Astrocyte (in vitro differentiated cells and primary cell): ENCODE results near the gene IGSF3. TPM values are rescaled to one million over a fixed set of nuclear protein-coding genes. Genes with fewer than 3 reads are reported as not detected.

Source experiments
- DNase-seq: peaks from one replicate; pipeline ENCODE4 v3.0.0-alpha.2; 2010; ENCODE audit warnings: low read depth
- FAIRE-seq: peaks from 2 replicates; lab custom pipeline; 2011; peaks lifted over from hg19 to GRCh38; lab: Jason Lieb, UNC
- H2AFZ ChIP-seq: 2 replicates; pipeline ENCODE4 v1.6.0; 2012; ENCODE audit warnings: low read depth, low read length, inconsistent platforms
- H3K27ac ChIP-seq: 2 replicates; pipeline ENCODE4 v1.5.1; 2011; ENCODE audit warnings: low read depth, low read length, inconsistent platforms
- H3K27me3 ChIP-seq: 2 replicates; pipeline ENCODE4 v1.6.0; 2011; ENCODE audit warnings: low read length, inconsistent platforms; ENCODE audit not compliant: insufficient read depth
- H3K36me3 ChIP-seq: 2 replicates; pipeline ENCODE4 v1.5.1; 2011; ENCODE audit warnings: low read length, inconsistent platforms; ENCODE audit not compliant: insufficient read depth
- H3K4me1 ChIP-seq: 2 replicates; pipeline ENCODE4 v1.5.1; 2011; ENCODE audit warnings: low read length, inconsistent platforms; ENCODE audit not compliant: insufficient read depth
- H3K4me2 ChIP-seq: 2 replicates; pipeline ENCODE4 v1.6.0; 2012; ENCODE audit warnings: low read length, inconsistent platforms
- H3K4me3 ChIP-seq: 2 replicates; pipeline ENCODE4 v1.5.1; 2011; ENCODE audit warnings: low read depth, mild to moderate bottlenecking, low read length, inconsistent platforms; ENCODE audit not compliant: insufficient read depth
- H3K79me2 ChIP-seq: 2 replicates; pipeline ENCODE4 v1.6.0; 2012; ENCODE audit warnings: mild to moderate bottlenecking, low read length, inconsistent platforms; ENCODE audit not compliant: insufficient read depth
- H3K9ac ChIP-seq: 2 replicates; pipeline ENCODE4 v1.6.0; 2012; ENCODE audit warnings: mild to moderate bottlenecking, low read length, inconsistent platforms
- H3K9me3 ChIP-seq: 2 replicates; pipeline ENCODE4 v1.5.1; 2012; ENCODE audit warnings: low read depth, mild to moderate bottlenecking, low read length, inconsistent platforms; ENCODE audit not compliant: insufficient read depth
- H4K20me1 ChIP-seq: 2 replicates; pipeline ENCODE4 v1.6.0; 2012; ENCODE audit warnings: low read length, inconsistent platforms; ENCODE audit not compliant: insufficient read depth
- H3K27ac Mint-ChIP-seq: one replicate; pipeline ENCODE4 v1.8.0; 2021; ENCODE audit warnings: mild to moderate bottlenecking, mixed read lengths; ENCODE audit not compliant: unreplicated experiment
- H3K27me3 Mint-ChIP-seq: one replicate; pipeline ENCODE4 v1.8.0; 2021; ENCODE audit warnings: low read depth, mixed read lengths; ENCODE audit not compliant: unreplicated experiment
- H3K36me3 Mint-ChIP-seq: one replicate; pipeline ENCODE4 v1.8.0; 2021; ENCODE audit warnings: low read depth, mixed read lengths; ENCODE audit not compliant: unreplicated experiment
- H3K4me1 Mint-ChIP-seq: one replicate; pipeline ENCODE4 v1.8.0; 2021; ENCODE audit warnings: low read depth, mixed read lengths; ENCODE audit not compliant: unreplicated experiment
- H3K4me3 Mint-ChIP-seq: one replicate; pipeline ENCODE4 v1.8.0; 2021; ENCODE audit warnings: mild to moderate bottlenecking, moderate library complexity, mixed read lengths; ENCODE audit not compliant: unreplicated experiment
- H3K9me3 Mint-ChIP-seq: one replicate; pipeline ENCODE4 v1.8.0; 2021; ENCODE audit warnings: mild to moderate bottlenecking, mixed read lengths; ENCODE audit not compliant: unreplicated experiment
- EZH2 ChIP-seq: IDR thresholded peaks from 2 replicates; pipeline ENCODE4 v1.6.1; 2012; ENCODE audit warnings: mild to moderate bottlenecking, low read length, inconsistent platforms; ENCODE audit not compliant: insufficient read depth
- total RNA-seq: library from RNA; stranded (reverse); gene quantifications from 2 replicates; pipeline ENCODE4 v1.2.1, GENCODE V29; 2021
- TF ChIP-seq, protein P1 (sequence below): IDR thresholded peaks from 2 replicates; pipeline ENCODE4 v1.5.1; 2011; ENCODE audit warnings: low read depth, mild to moderate bottlenecking, inconsistent platforms, low read length, moderate library complexity; ENCODE audit not compliant: insufficient read depth

The IGSF3 gene
- total RNA-seq, 1 donor from 2014 or later: 11.7 TPM

- Histone ChIP-seq H3K9me3 (no peaks in the 10 kb centered on the region), H2AFZ (no peak overlapping the region), H3K4me3 (no peak overlapping the region), H3K4me2 (no peak overlapping the region), H3K9ac (no peak overlapping the region), H4K20me1 (no peaks in the 10 kb centered on the region), H3K27me3 (peaks cover 9% of the 10 kb centered on the region), H3K27ac (no peak overlapping the region), H3K4me1 (no peaks in the 10 kb centered on the region), H3K36me3 (no peaks in the 10 kb centered on the region), H3K79me2 (no peaks in the 10 kb centered on the region)
- H3K4me3 Mint-ChIP-seq: no peak overlapping the region
- H3K27me3 Mint-ChIP-seq: peaks cover 11% of the 10 kb centered on the region
- FAIRE-seq (no peak), DNase-seq (no peak)
- H3K27ac Mint-ChIP-seq: no peak overlapping the region
- no peaks in the 10 kb centered on the region for H3K4me1 Mint-ChIP-seq
- no peak for TF ChIP-seq EZH2
- TF ChIP-seq, protein P1, sequence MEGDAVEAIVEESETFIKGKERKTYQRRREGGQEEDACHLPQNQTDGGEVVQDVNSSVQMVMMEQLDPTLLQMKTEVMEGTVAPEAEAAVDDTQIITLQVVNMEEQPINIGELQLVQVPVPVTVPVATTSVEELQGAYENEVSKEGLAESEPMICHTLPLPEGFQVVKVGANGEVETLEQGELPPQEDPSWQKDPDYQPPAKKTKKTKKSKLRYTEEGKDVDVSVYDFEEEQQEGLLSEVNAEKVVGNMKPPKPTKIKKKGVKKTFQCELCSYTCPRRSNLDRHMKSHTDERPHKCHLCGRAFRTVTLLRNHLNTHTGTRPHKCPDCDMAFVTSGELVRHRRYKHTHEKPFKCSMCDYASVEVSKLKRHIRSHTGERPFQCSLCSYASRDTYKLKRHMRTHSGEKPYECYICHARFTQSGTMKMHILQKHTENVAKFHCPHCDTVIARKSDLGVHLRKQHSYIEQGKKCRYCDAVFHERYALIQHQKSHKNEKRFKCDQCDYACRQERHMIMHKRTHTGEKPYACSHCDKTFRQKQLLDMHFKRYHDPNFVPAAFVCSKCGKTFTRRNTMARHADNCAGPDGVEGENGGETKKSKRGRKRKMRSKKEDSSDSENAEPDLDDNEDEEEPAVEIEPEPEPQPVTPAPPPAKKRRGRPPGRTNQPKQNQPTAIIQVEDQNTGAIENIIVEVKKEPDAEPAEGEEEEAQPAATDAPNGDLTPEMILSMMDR: no peak
- H3K9me3 Mint-ChIP-seq: no peaks in the 10 kb centered on the region
- H3K36me3 Mint-ChIP-seq: no peaks in the 10 kb centered on the region
These were observed 12.5 kb upstream of the IGSF3 start for GRCh38 chr1:116679828-116680628.

DNA sequence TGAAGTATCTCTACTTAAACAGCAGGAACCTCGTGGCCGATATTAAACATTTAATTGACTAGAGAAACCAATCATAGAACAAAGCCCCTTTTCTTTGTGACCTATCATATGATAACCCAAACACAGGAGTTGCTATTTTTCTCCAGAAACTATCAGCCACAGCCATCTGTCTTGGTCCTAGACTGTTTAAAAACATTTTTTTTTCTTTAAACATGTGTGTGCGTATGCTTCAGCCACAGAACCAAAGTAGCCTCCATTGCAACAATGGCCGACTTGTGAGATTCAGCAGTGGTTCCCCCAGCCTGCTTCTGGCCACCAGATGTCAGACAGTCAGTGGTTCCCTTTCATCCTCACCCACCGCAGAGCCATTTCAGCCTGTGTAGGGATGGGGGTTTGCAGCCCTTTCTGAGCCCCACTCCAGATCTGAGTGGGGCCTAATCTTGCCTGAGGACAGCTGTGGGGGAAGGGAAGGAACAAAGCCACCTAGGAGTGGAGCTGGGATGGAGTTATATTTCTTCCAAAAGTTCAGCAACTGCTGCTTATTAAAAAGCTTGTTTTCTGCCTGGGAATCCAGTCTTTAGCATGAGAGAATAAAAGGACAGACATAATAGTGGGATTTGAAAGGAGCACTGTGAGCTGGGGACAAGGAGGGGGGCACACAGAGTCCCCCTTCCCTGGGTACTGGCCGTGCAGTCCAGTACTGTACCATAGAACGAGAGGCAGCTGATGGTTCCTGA is 11.7 kb upstream of the IGSF3 start:
- no peaks in the 10 kb centered on the region for H3K9me3 Mint-ChIP-seq
- Histone ChIP-seq H4K20me1 (no peaks in the 10 kb centered on the region), H3K9ac (no peak overlapping the region), H3K9me3 (no peaks in the 10 kb centered on the region), H2AFZ (peak overlapping the region; percentile 11), H3K4me1 (no peaks in the 10 kb centered on the region), H3K79me2 (no peaks in the 10 kb centered on the region), H3K4me3 (no peak overlapping the region), H3K27me3 (peaks cover 15% of the 10 kb centered on the region), H3K36me3 (no peaks in the 10 kb centered on the region), H3K4me2 (no peak overlapping the region), H3K27ac (no peak overlapping the region)
- H3K27ac Mint-ChIP-seq: no peak overlapping the region
- no peaks in the 10 kb centered on the region for H3K36me3 Mint-ChIP-seq
- DNase-seq: no peak
- H3K4me3 Mint-ChIP-seq: no peak overlapping the region
- TF ChIP-seq, protein P1: no peak
- TF ChIP-seq EZH2: no peak
- FAIRE-seq: no peak
- peaks cover 11% of the 10 kb centered on the region for H3K27me3 Mint-ChIP-seq
- H3K4me1 Mint-ChIP-seq: no peaks in the 10 kb centered on the region

GRCh38 chr1:116678732-116679090 is 11.2 kb upstream of the IGSF3 start:
- no peak overlapping the region for H3K27ac Mint-ChIP-seq

More at GRCh38 chr1:116678732-116679090, 11.2 kb upstream of the IGSF3 start:
- Histone ChIP-seq H2AFZ (no peak overlapping the region), H3K27ac (no peak overlapping the region), H3K9ac (no peak overlapping the region), H3K36me3 (no peaks in the 10 kb centered on the region), H3K4me2 (no peak overlapping the region), H3K27me3 (peaks cover 20% of the 10 kb centered on the region), H4K20me1 (no peaks in the 10 kb centered on the region), H3K4me1 (no peaks in the 10 kb centered on the region), H3K9me3 (no peaks in the 10 kb centered on the region), H3K4me3 (no peak overlapping the region), H3K79me2 (no peaks in the 10 kb centered on the region)
- no peaks in the 10 kb centered on the region for H3K4me1 Mint-ChIP-seq
- FAIRE-seq: no peak
- no peaks in the 10 kb centered on the region for H3K9me3 Mint-ChIP-seq
- DNase-seq: no peak
- H3K36me3 Mint-ChIP-seq: no peaks in the 10 kb centered on the region
- peaks cover 16% of the 10 kb centered on the region for H3K27me3 Mint-ChIP-seq
- no peak overlapping the region for H3K4me3 Mint-ChIP-seq
- TF ChIP-seq EZH2: no peak
- TF ChIP-seq, protein P1: no peak
